Measurements from ENCODE around the gene RCAN2. TPM values are rescaled to one million over a fixed set of nuclear protein-coding genes. Genes with fewer than 3 reads are reported as not detected.

The RCAN2 gene
- total RNA-seq, 1 experiment from 2014 or later, result 4.7 TPM

- peaks cover 26% of the 10 kb centered on the region for H3K4me1 ChIP-seq (ENCODE audit: low read length)
- no peaks in the 10 kb centered on the region for H3K79me2 ChIP-seq (ENCODE audit: low read length)
- H3K9ac ChIP-seq (ENCODE audit: low read length), result no peak overlapping the region
- H3K4me3 ChIP-seq (ENCODE audit: low read length), result no peak overlapping the region
- no peak for DNase-seq
- H3K4me2 ChIP-seq (ENCODE audit: low read depth, low read length, poor library complexity, severe bottlenecking), result no peak overlapping the region
- no peak overlapping the region for H2AFZ ChIP-seq (ENCODE audit: low read length)
- H3K27me3 ChIP-seq (ENCODE audit: low read length), result no peaks in the 10 kb centered on the region
- H3K9me3 ChIP-seq (ENCODE audit: low read length), result no peaks in the 10 kb centered on the region
- no peaks in the 10 kb centered on the region for H3K36me3 ChIP-seq (ENCODE audit: insufficient read depth, low read length)
- H4K20me1 ChIP-seq (ENCODE audit: insufficient read depth, low read depth, low read length), result no peaks in the 10 kb centered on the region
- no peaks in the 10 kb centered on the region for H3K9me2 ChIP-seq (replicated peaks; ENCODE audit: insufficient read depth, low read length)
- H3K27ac ChIP-seq (ENCODE audit: low read length), result no peak overlapping the region
Observed at GRCh38 chr6:46291880-46292279, 199.4 kb downstream of the RCAN2 start.

DNA sequence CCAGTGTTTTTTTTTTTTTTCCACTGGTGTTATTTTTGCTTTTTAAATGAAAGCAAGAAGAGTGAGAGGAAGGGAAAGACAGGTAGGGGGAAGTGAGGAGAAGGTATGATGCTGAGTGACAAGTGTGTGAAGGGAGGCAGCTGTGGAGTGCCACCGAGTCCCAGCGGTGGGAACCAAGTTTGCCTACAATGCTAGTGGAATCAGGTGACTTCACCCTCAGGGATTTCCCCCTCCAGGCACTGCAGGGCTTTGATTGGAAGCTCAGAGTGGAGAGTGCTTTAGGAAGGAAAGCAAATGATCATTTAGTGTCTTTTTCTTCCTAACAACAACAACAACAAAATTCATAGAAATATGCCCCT is 200.0 kb downstream of the RCAN2 start:
- H3K4me1 ChIP-seq (ENCODE audit: low read length), result peaks cover 26% of the 10 kb centered on the region
- H3K9me3 ChIP-seq (ENCODE audit: low read length), result no peaks in the 10 kb centered on the region
- no peaks in the 10 kb centered on the region for H3K9me2 ChIP-seq (replicated peaks; ENCODE audit: insufficient read depth, low read length)
- H2AFZ ChIP-seq (ENCODE audit: low read length), result no peak overlapping the region
- H4K20me1 ChIP-seq (ENCODE audit: insufficient read depth, low read depth, low read length), result no peaks in the 10 kb centered on the region
- no peak overlapping the region for H3K9ac ChIP-seq (ENCODE audit: low read length)
- H3K36me3 ChIP-seq (ENCODE audit: insufficient read depth, low read length), result no peaks in the 10 kb centered on the region
- no peak overlapping the region for H3K4me2 ChIP-seq (ENCODE audit: low read depth, low read length, poor library complexity, severe bottlenecking)
- H3K27me3 ChIP-seq (ENCODE audit: low read length), result no peaks in the 10 kb centered on the region
- no peaks in the 10 kb centered on the region for H3K79me2 ChIP-seq (ENCODE audit: low read length)
- no peak overlapping the region for H3K4me3 ChIP-seq (ENCODE audit: low read length)
- DNase-seq, result no peak
- no peak overlapping the region for H3K27ac ChIP-seq (ENCODE audit: low read length)

DNA sequence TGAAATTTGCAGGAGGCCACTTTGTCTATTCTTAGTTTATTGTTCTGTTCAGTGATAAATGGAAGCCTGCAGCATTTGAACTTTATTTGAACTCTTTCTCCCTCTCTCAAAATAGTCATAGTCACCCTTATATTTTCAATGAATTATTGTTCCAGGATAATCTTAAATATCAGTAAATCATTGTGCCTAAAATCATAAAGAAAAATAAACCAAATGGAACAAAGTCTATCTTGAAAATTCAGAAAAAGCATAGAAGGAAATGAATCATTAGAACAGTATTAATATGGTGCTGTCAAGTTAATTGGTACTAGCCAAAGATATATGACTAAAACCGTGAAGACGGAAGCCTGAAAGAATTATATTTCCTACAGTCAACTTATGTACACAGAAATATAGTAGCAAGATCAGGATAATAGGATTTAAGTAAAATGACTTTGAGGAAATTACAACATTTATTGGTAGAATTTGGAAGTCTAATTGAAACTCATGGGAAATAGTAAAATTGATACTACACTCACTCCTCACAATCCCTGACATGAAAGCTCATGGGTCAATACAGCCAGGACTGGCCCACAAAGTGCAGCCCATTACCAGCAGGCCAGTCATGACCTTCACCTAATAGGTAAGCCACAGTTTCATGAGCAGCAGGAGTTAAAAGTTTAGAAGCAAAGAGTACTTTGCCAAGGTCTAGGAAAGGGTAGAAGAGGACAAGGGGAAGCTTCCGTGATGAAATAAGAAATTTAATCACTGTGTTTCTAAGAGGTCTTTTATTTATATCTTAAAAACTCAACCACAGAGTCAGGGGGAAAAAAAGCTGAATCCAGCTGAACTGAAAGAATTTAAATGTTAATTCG is 200.6 kb downstream of the RCAN2 start:
- H3K9ac ChIP-seq (ENCODE audit: low read length), result no peak overlapping the region
- H3K79me2 ChIP-seq (ENCODE audit: low read length), result no peaks in the 10 kb centered on the region
- H4K20me1 ChIP-seq (ENCODE audit: insufficient read depth, low read depth, low read length), result no peaks in the 10 kb centered on the region
- H2AFZ ChIP-seq (ENCODE audit: low read length), result no peak overlapping the region
- H3K36me3 ChIP-seq (ENCODE audit: insufficient read depth, low read length), result no peaks in the 10 kb centered on the region
- no peak overlapping the region for H3K4me3 ChIP-seq (ENCODE audit: low read length)
- H3K9me3 ChIP-seq (ENCODE audit: low read length), result no peaks in the 10 kb centered on the region
- H3K9me2 ChIP-seq (replicated peaks; ENCODE audit: insufficient read depth, low read length), result no peaks in the 10 kb centered on the region
- no peak overlapping the region for H3K27ac ChIP-seq (ENCODE audit: low read length)
- DNase-seq, result no peak
- no peaks in the 10 kb centered on the region for H3K27me3 ChIP-seq (ENCODE audit: low read length)
- H3K4me1 ChIP-seq (ENCODE audit: low read length), result peaks cover 26% of the 10 kb centered on the region
- no peak overlapping the region for H3K4me2 ChIP-seq (ENCODE audit: low read depth, low read length, poor library complexity, severe bottlenecking)

GRCh38 chr6:46289898-46290297 is 201.4 kb downstream of the RCAN2 start:
- Histone ChIP-seq H3K27ac (ENCODE audit: low read length) (no peak overlapping the region), H3K36me3 (ENCODE audit: insufficient read depth, low read length) (no peaks in the 10 kb centered on the region), H3K9me2 (replicated peaks; ENCODE audit: insufficient read depth, low read length) (no peaks in the 10 kb centered on the region), H3K4me2 (ENCODE audit: low read depth, low read length, poor library complexity, severe bottlenecking) (no peak overlapping the region), H2AFZ (ENCODE audit: low read length) (no peak overlapping the region), H3K79me2 (ENCODE audit: low read length) (no peaks in the 10 kb centered on the region), H3K4me3 (ENCODE audit: low read length) (no peak overlapping the region), H3K9ac (ENCODE audit: low read length) (no peak overlapping the region), H3K9me3 (ENCODE audit: low read length) (no peaks in the 10 kb centered on the region), H4K20me1 (ENCODE audit: insufficient read depth, low read depth, low read length) (no peaks in the 10 kb centered on the region), H3K27me3 (ENCODE audit: low read length) (no peaks in the 10 kb centered on the region), H3K4me1 (ENCODE audit: low read length) (peaks cover 26% of the 10 kb centered on the region)
- DNase-seq, result no peak

DNA sequence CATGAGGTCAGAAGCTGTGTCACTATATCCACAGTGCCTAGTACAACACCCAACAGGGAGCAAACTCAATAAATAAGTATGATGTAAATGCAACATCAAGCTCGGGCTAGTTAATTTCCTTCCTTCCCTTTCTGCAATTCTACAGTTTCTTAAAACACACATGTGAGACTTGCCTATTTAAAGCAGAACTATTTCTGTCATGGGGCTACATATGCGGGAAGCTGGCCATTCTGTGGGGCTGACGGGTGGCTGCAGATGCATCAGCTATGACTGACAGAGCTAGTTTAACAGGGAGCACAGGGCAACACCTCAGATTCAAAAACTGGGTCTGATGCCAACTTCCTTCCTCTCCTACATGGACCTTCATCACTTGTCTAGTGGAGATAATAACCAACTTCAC is 202.4 kb downstream of the RCAN2 start:
- peak; percentile 51 for DNase-seq
- H3K4me3 ChIP-seq (ENCODE audit: low read length), result no peak overlapping the region
- no peaks in the 10 kb centered on the region for H3K9me2 ChIP-seq (replicated peaks; ENCODE audit: insufficient read depth, low read length)
- H3K4me1 ChIP-seq (ENCODE audit: low read length), result peaks cover 30% of the 10 kb centered on the region
- no peak overlapping the region for H3K9ac ChIP-seq (ENCODE audit: low read length)
- H2AFZ ChIP-seq (ENCODE audit: low read length), result no peak overlapping the region
- H3K27ac ChIP-seq (ENCODE audit: low read length), result no peak overlapping the region
- H3K36me3 ChIP-seq (ENCODE audit: insufficient read depth, low read length), result no peaks in the 10 kb centered on the region
- no peaks in the 10 kb centered on the region for H3K79me2 ChIP-seq (ENCODE audit: low read length)
- H3K27me3 ChIP-seq (ENCODE audit: low read length), result no peaks in the 10 kb centered on the region
- no peak overlapping the region for H3K4me2 ChIP-seq (ENCODE audit: low read depth, low read length, poor library complexity, severe bottlenecking)
- H3K9me3 ChIP-seq (ENCODE audit: low read length), result no peaks in the 10 kb centered on the region
- H4K20me1 ChIP-seq (ENCODE audit: insufficient read depth, low read depth, low read length), result no peaks in the 10 kb centered on the region

GRCh38 chr6:46287681-46288080 is 203.6 kb downstream of the RCAN2 start:
- no peak for DNase-seq
- H3K9me3 ChIP-seq (ENCODE audit: low read length), result no peaks in the 10 kb centered on the region
- no peak overlapping the region for H2AFZ ChIP-seq (ENCODE audit: low read length)
- H3K79me2 ChIP-seq (ENCODE audit: low read length), result no peaks in the 10 kb centered on the region
- H4K20me1 ChIP-seq (ENCODE audit: insufficient read depth, low read depth, low read length), result no peaks in the 10 kb centered on the region
- no peak overlapping the region for H3K27ac ChIP-seq (ENCODE audit: low read length)
- H3K27me3 ChIP-seq (ENCODE audit: low read length), result no peaks in the 10 kb centered on the region
- peaks cover 23% of the 10 kb centered on the region for H3K4me1 ChIP-seq (ENCODE audit: low read length)
- no peaks in the 10 kb centered on the region for H3K9me2 ChIP-seq (replicated peaks; ENCODE audit: insufficient read depth, low read length)
- no peak overlapping the region for H3K4me2 ChIP-seq (ENCODE audit: low read depth, low read length, poor library complexity, severe bottlenecking)
- H3K36me3 ChIP-seq (ENCODE audit: insufficient read depth, low read length), result no peaks in the 10 kb centered on the region
- H3K9ac ChIP-seq (ENCODE audit: low read length), result no peak overlapping the region
- H3K4me3 ChIP-seq (ENCODE audit: low read length), result no peak overlapping the region

DNA sequence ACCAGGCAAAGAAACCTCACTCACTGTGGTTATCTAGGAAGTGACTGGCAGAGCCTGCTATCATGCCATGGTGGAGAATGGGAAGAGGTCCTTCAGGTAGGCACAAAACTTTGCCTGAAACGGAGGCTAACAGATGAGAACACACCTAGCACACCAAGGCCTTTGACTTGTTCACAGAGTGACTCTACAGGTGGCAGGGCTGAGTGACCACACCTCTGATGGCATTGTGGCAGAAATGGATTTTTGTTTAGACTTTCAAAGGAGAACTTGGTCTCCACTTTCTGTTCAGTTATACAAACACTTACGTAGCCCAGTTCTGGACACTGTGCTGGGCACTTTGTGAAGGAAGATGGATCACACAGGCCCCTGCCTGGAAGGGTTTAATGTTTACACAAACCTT is 204.2 kb downstream of the RCAN2 start:
- no peak overlapping the region for H3K9ac ChIP-seq (ENCODE audit: low read length)

DNA sequence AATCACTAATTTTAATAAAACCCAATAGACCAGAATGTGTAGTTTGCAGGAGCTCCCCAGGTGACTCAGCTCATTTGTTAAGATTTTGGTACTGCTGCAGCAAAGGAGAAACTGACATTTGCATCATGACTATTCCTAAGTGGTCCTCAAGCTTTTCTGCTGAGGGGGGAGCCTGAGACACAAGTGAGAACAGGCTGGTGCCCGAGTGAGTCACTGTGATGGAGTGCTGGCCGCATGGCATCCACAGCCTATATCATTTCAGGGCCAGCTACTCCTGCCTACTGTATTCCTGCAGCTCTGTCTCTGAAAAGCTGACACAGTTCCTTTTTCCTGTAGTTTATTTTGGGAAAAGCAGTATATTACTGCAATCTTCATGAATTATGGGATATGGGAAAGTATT is 206.8 kb downstream of the RCAN2 start:
- no peak overlapping the region for H3K4me2 ChIP-seq (ENCODE audit: low read depth, low read length, poor library complexity, severe bottlenecking)

More for the DNA sequence above, 204.2 kb downstream of the RCAN2 start:
- H3K27ac ChIP-seq (ENCODE audit: low read length), result no peak overlapping the region
- H3K79me2 ChIP-seq (ENCODE audit: low read length), result no peaks in the 10 kb centered on the region
- H3K4me3 ChIP-seq (ENCODE audit: low read length), result no peak overlapping the region
- peaks cover 23% of the 10 kb centered on the region for H3K4me1 ChIP-seq (ENCODE audit: low read length)
- no peak overlapping the region for H3K4me2 ChIP-seq (ENCODE audit: low read depth, low read length, poor library complexity, severe bottlenecking)
- DNase-seq, result no peak
- H3K9me2 ChIP-seq (replicated peaks; ENCODE audit: insufficient read depth, low read length), result no peaks in the 10 kb centered on the region
- no peaks in the 10 kb centered on the region for H3K27me3 ChIP-seq (ENCODE audit: low read length)
- H2AFZ ChIP-seq (ENCODE audit: low read length), result no peak overlapping the region
- no peaks in the 10 kb centered on the region for H3K9me3 ChIP-seq (ENCODE audit: low read length)
- H3K36me3 ChIP-seq (ENCODE audit: insufficient read depth, low read length), result no peaks in the 10 kb centered on the region
- H4K20me1 ChIP-seq (ENCODE audit: insufficient read depth, low read depth, low read length), result no peaks in the 10 kb centered on the region

More for the DNA sequence above, 206.8 kb downstream of the RCAN2 start:
- Histone ChIP-seq H3K79me2 (ENCODE audit: low read length) (no peaks in the 10 kb centered on the region), H3K4me1 (ENCODE audit: low read length) (peaks cover 15% of the 10 kb centered on the region), H3K27me3 (ENCODE audit: low read length) (no peaks in the 10 kb centered on the region), H3K9me2 (replicated peaks; ENCODE audit: insufficient read depth, low read length) (no peaks in the 10 kb centered on the region), H4K20me1 (ENCODE audit: insufficient read depth, low read depth, low read length) (no peaks in the 10 kb centered on the region), H3K9ac (ENCODE audit: low read length) (no peak overlapping the region), H2AFZ (ENCODE audit: low read length) (no peak overlapping the region), H3K27ac (ENCODE audit: low read length) (no peak overlapping the region), H3K9me3 (ENCODE audit: low read length) (no peaks in the 10 kb centered on the region), H3K4me3 (ENCODE audit: low read length) (no peak overlapping the region), H3K36me3 (ENCODE audit: insufficient read depth, low read length) (no peaks in the 10 kb centered on the region)
- DNase-seq, result peak; percentile 46
